ENCODE measurements around the gene SUDS3. TPM values are rescaled to one million over a fixed set of nuclear protein-coding genes. Genes with fewer than 3 reads are reported as not detected.
A peak's percentile ranks its signal among the peaks of the same experiment; 100 is the strongest.

Gene SUDS3
- total and polyA plus RNA-seq, 4 donors = 10.9 to 106 (median 17.8) TPM

GRCh38 chr12:118354903-118355302, 21.5 kb upstream of the SUDS3 start:
- Histone ChIP-seq H3K4me1 (ENCODE audit: control insufficient read depth in 5 of 5, insufficient read depth in 5 of 5, low read length in 5 of 5) (peaks cover 5 to 30% (median 7%) of the 10 kb centered on the region in 5 donors), H3K9ac (ENCODE audit: insufficient read depth in 1 of 2, low read length in 2 of 2) (no peak overlapping the region), H3K36me3 (ENCODE audit: control insufficient read depth in 4 of 4, insufficient read depth in 4 of 4, low read length in 4 of 4) (no peaks in the 10 kb centered on the region), H3K27ac (ENCODE audit: low read depth in 1 of 2, low read length in 1 of 2) (no peak overlapping the region), H3K4me3 (no peak overlapping the region), H3K9me3 (ENCODE audit: control insufficient read depth in 4 of 4, insufficient read depth in 3 of 4, low read length in 3 of 4) (no peaks in the 10 kb centered on the region), H3K27me3 (ENCODE audit: control insufficient read depth in 3 of 3, insufficient read depth in 3 of 3, low read length in 2 of 3) (no peaks in the 10 kb centered on the region)
- no peak for TF ChIP-seq CTCF (IDR thresholded peaks at IDR 0.05; ENCODE audit: control extremely low read depth, extremely low read depth)
- WGBS, 2 donors = 91 to 92% methylated on average over 1 of the region's 1 CpG
- DNase-seq = no peak
- ATAC-seq (ENCODE audit: insufficient read depth, low FRiP score) = no peak

- Histone ChIP-seq H3K36me3 (ENCODE audit: control insufficient read depth in 4 of 4, insufficient read depth in 4 of 4, low read length in 4 of 4) (no peaks in the 10 kb centered on the region), H3K4me1 (ENCODE audit: control insufficient read depth in 5 of 5, insufficient read depth in 5 of 5, low read length in 5 of 5) (peaks cover 5 to 30% (median 7%) of the 10 kb centered on the region in 5 donors), H3K9me3 (ENCODE audit: control insufficient read depth in 4 of 4, insufficient read depth in 3 of 4, low read length in 3 of 4) (no peaks in the 10 kb centered on the region), H3K27me3 (ENCODE audit: control insufficient read depth in 3 of 3, insufficient read depth in 3 of 3, low read length in 2 of 3) (no peaks in the 10 kb centered on the region), H3K27ac (ENCODE audit: low read depth in 1 of 2, low read length in 1 of 2) (no peak overlapping the region), H3K4me3 (no peak overlapping the region), H3K9ac (ENCODE audit: insufficient read depth in 1 of 2, low read length in 2 of 2) (no peak overlapping the region)
- WGBS, 2 donors = 95 to 97% methylated on average over 1 of the region's 1 CpG
- no peak for ATAC-seq (ENCODE audit: insufficient read depth, low FRiP score)
- DNase-seq = no peak
- no peak for TF ChIP-seq CTCF (IDR thresholded peaks at IDR 0.05; ENCODE audit: control extremely low read depth, extremely low read depth)
Observed at GRCh38 chr12:118355843-118356242, 20.5 kb upstream of the SUDS3 start.

GRCh38 chr12:118356809-118357256, 19.5 kb upstream of the SUDS3 start:
- Histone ChIP-seq H3K4me3 (no peak overlapping the region), H3K27me3 (ENCODE audit: control insufficient read depth in 3 of 3, insufficient read depth in 3 of 3, low read length in 2 of 3) (no peaks in the 10 kb centered on the region), H3K9me3 (ENCODE audit: control insufficient read depth in 4 of 4, insufficient read depth in 3 of 4, low read length in 3 of 4) (no peaks in the 10 kb centered on the region), H3K27ac (ENCODE audit: low read depth in 1 of 2, low read length in 1 of 2) (peak overlapping the region; percentile 67 to 75), H3K9ac (ENCODE audit: insufficient read depth in 1 of 2, low read length in 2 of 2) (peak overlapping the region in 1 of 2 donors; percentile 48), H3K4me1 (ENCODE audit: control insufficient read depth in 5 of 5, insufficient read depth in 5 of 5, low read length in 5 of 5) (peaks cover 5 to 28% (median 7%) of the 10 kb centered on the region in 5 donors), H3K36me3 (ENCODE audit: control insufficient read depth in 4 of 4, insufficient read depth in 4 of 4, low read length in 4 of 4) (no peaks in the 10 kb centered on the region)
- 8 to 29% methylated on average over 1 of the region's 1 CpG for WGBS, 2 donors
- DNase-seq (peak in 2 of 3 donors; percentile 63 to 75), ATAC-seq (ENCODE audit: insufficient read depth, low FRiP score) (peak; percentile 43)
- no peak for TF ChIP-seq CTCF (IDR thresholded peaks at IDR 0.05; ENCODE audit: control extremely low read depth, extremely low read depth)
